Stimulated activated CD8-positive, alpha-beta memory T cell treated with anti-CD3 and anti-CD28 coated beads, Interleukin-15, amount 100 ng/mL, for 4 hours (primary cell): ENCODE data around the gene IL33.

Experiments used
- DNase-seq, 2 donors: peaks; one replicate each; pipeline ENCODE4 v3.0.0-alpha.2; 2020; ENCODE audit warnings: low read depth in 2 of 2

Gene IL33

GRCh38 chr9:6302417-6302816, 86.8 kb downstream of the IL33 start:
- DNase-seq, result no peak

GRCh38 chr9:6304232-6304631, 88.6 kb downstream of the IL33 start:
- no peak for DNase-seq

- no peak for DNase-seq
Measured at GRCh38 chr9:6305954-6306563, 90.5 kb downstream of the IL33 start.
